Keratinocyte (primary cell): Measurements from ENCODE around the gene TBX18.

Experiments used
- EZH2 ChIP-seq: IDR thresholded peaks from one replicate; pipeline ENCODE4 v1.6.1; 2012; ENCODE audit warnings: inconsistent platforms, mild to moderate bottlenecking, low read length, moderate library complexity
- TF ChIP-seq, protein P1 (sequence below), 3 experiments: IDR thresholded peaks in 1 of 3; conservative IDR thresholded peaks in 1 of 3; optimal IDR thresholded peaks in 1 of 3; 2 replicates in 2 of 3; 3 replicates in 1 of 3; pipeline versions ENCODE3 to v1.5.1; 2011; ENCODE audit warnings: low read length in 3 of 3, mild to moderate bottlenecking in 3 of 3, moderate library complexity in 2 of 3, control low read depth in 1 of 3, inconsistent platforms in 1 of 3; ENCODE audit not compliant: insufficient read depth in 2 of 3; ENCODE audit errors: extremely low read depth in 1 of 3

DNA sequence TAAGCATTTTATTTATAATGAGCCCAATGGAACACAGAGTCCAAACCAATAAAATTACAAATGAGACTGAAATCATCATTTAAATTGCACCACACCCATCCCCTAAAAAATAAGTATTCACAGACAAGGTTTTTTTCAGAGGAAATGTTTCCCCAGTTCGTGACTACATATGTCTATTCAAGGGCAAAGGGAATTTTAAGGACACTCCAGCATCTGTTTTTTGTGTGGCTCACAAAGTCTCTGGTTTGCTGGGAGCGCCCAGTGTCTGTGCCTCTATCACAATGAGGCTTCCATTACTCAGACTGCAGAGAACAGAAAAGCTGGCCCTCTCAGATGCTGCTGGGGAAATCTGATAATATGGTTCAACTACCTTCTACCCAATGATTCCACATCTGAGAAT, 16.0 kb downstream of the TBX18 start:
- TF ChIP-seq, protein P1, sequence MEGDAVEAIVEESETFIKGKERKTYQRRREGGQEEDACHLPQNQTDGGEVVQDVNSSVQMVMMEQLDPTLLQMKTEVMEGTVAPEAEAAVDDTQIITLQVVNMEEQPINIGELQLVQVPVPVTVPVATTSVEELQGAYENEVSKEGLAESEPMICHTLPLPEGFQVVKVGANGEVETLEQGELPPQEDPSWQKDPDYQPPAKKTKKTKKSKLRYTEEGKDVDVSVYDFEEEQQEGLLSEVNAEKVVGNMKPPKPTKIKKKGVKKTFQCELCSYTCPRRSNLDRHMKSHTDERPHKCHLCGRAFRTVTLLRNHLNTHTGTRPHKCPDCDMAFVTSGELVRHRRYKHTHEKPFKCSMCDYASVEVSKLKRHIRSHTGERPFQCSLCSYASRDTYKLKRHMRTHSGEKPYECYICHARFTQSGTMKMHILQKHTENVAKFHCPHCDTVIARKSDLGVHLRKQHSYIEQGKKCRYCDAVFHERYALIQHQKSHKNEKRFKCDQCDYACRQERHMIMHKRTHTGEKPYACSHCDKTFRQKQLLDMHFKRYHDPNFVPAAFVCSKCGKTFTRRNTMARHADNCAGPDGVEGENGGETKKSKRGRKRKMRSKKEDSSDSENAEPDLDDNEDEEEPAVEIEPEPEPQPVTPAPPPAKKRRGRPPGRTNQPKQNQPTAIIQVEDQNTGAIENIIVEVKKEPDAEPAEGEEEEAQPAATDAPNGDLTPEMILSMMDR (optimal IDR thresholded peaks at IDR 0.05 in 1 of 3, IDR thresholded peaks at IDR 0.05 in 1 of 3, conservative IDR thresholded peaks at IDR 0.05 in 1 of 3; ENCODE audit: extremely low read depth in 1 of 3, insufficient read depth in 2 of 3, low read length in 3 of 3), result no peak
- no peak for TF ChIP-seq EZH2
